Measurements from ENCODE around the gene WDR5B.

GRCh38 chr3:122427857-122428471, 12.1 kb upstream of the WDR5B start:
- TF ChIP-seq SUZ12 (IDR thresholded peaks at IDR 0.05; ENCODE audit: extremely low read depth, insufficient read depth, insufficient read length) (no peak), YY1 (IDR thresholded peaks at IDR 0.05; ENCODE audit: insufficient read depth, insufficient read length) (no peak)
